SJCRH30 (cell line): ENCODE results near the gene SLC39A11. TPM values are rescaled to one million over a fixed set of nuclear protein-coding genes. Genes with fewer than 3 reads are reported as not detected.
"Not testable (repeated sequence)": the region's sequence is repeated elsewhere in the genome, so short reads cannot be mapped to it uniquely, and the experiment has no call there.

ENCODE experiments used
- DNase-seq, 2 experiments: peaks; one replicate each; pipeline ENCODE4 v3.0.0-alpha.2; 2015 to 2020
- H3K27ac ChIP-seq: fragments of 250-450 bp; sonication (Bioruptor Pico); 2 replicates; pipeline ENCODE4 v1.5.1; 2020; ENCODE audit warnings: mild to moderate bottlenecking, moderate library complexity
- H3K27me3 ChIP-seq: fragments of 250-450 bp; sonication (Bioruptor Pico); 2 replicates; pipeline ENCODE4 v1.5.1; 2020; ENCODE audit warnings: mild to moderate bottlenecking, moderate library complexity
- H3K36me3 ChIP-seq: fragments of 250-450 bp; sonication (Bioruptor Pico); 2 replicates; pipeline ENCODE4 v1.5.1; 2020; ENCODE audit warnings: mild to moderate bottlenecking, moderate library complexity
- H3K4me1 ChIP-seq: fragments of 250-450 bp; sonication (Bioruptor Pico); 2 replicates; pipeline ENCODE4 v1.5.1; 2020; ENCODE audit warnings: mild to moderate bottlenecking, moderate library complexity
- H3K4me3 ChIP-seq: fragments of 250-450 bp; sonication (Bioruptor Pico); 2 replicates; pipeline ENCODE4 v1.5.1; 2020; ENCODE audit warnings: mild to moderate bottlenecking, moderate library complexity
- H3K9me3 ChIP-seq: fragments of 250-450 bp; sonication (Bioruptor Pico); replicated peaks from 2 replicates; pipeline ENCODE4 v1.5.1; 2020; ENCODE audit warnings: mild to moderate bottlenecking, moderate library complexity
- total RNA-seq: library from RNA; depleted of rRNA; stranded (reverse); fragments of >200 nt; shearing (Covaris generic); gene quantifications from 2 replicates; pipeline ENCODE4 v1.2.3, GENCODE V29; 2014

Gene SLC39A11
- total RNA-seq, 1 experiment from 2014 or later: 9.3 TPM

GRCh38 chr17:72926171-72926570 lies 166.3 kb downstream of the SLC39A11 start:
- Histone ChIP-seq H3K27ac (no peak overlapping the region), H3K4me1 (no peaks in the 10 kb centered on the region), H3K4me3 (no peak overlapping the region), H3K27me3 (no peaks in the 10 kb centered on the region), H3K9me3 (0 out of 2 replicates have a peak, but pooled peaks cover 2% of the 10 kb centered on the region), H3K36me3 (no peaks in the 10 kb centered on the region)
- no peak for DNase-seq

GRCh38 chr17:72924196-72924595 lies 168.3 kb downstream of the SLC39A11 start:
- DNase-seq: no peak
- H3K9me3 ChIP-seq: 0 out of 2 replicates have a peak, but pooled peaks cover 2% of the 10 kb centered on the region

GRCh38 chr17:72922219-72922618 lies 170.3 kb downstream of the SLC39A11 start:
- Histone ChIP-seq H3K27me3 (no peaks in the 10 kb centered on the region), H3K4me1 (no peaks in the 10 kb centered on the region), H3K9me3 (0 out of 2 replicates have a peak, but pooled peaks cover 2% of the 10 kb centered on the region), H3K27ac (no peak overlapping the region), H3K36me3 (no peaks in the 10 kb centered on the region), H3K4me3 (no peak overlapping the region)
- DNase-seq: no peak

More at GRCh38 chr17:72924196-72924595, 168.3 kb downstream of the SLC39A11 start:
- no peaks in the 10 kb centered on the region for H3K4me1 ChIP-seq
- no peak overlapping the region for H3K4me3 ChIP-seq
- no peaks in the 10 kb centered on the region for H3K36me3 ChIP-seq
- H3K27me3 ChIP-seq: no peaks in the 10 kb centered on the region
- no peak overlapping the region for H3K27ac ChIP-seq

- no peaks in the 10 kb centered on the region for H3K27me3 ChIP-seq
- H3K4me1 ChIP-seq: no peaks in the 10 kb centered on the region
- no peaks in the 10 kb centered on the region for H3K36me3 ChIP-seq
- H3K9me3 ChIP-seq: 0 out of 2 replicates have a peak, but pooled peaks cover 2% of the 10 kb centered on the region
- H3K4me3 ChIP-seq: no peak overlapping the region
- DNase-seq: no peak
- H3K27ac ChIP-seq: no peak overlapping the region
These were observed 171.0 kb downstream of the SLC39A11 start for GRCh38 chr17:72921347-72922054.

- Histone ChIP-seq H3K27ac (no peak overlapping the region), H3K9me3 (0 out of 2 replicates have a peak, but pooled peaks cover 2% of the 10 kb centered on the region), H3K4me3 (no peak overlapping the region), H3K4me1 (no peaks in the 10 kb centered on the region), H3K27me3 (no peaks in the 10 kb centered on the region), H3K36me3 (no peaks in the 10 kb centered on the region)
- DNase-seq: no peak
These were observed 172.0 kb downstream of the SLC39A11 start for GRCh38 chr17:72920513-72920912.

- 0 out of 2 replicates have a peak, but pooled peaks cover 2% of the 10 kb centered on the region for H3K9me3 ChIP-seq
These were observed 175.5 kb downstream of the SLC39A11 start for GRCh38 chr17:72916991-72917390.

GRCh38 chr17:72915625-72916081 lies 176.8 kb downstream of the SLC39A11 start:
- Histone ChIP-seq H3K27ac (no peak overlapping the region), H3K27me3 (no peaks in the 10 kb centered on the region), H3K4me3 (no peak overlapping the region), H3K4me1 (no peaks in the 10 kb centered on the region), H3K36me3 (no peaks in the 10 kb centered on the region), H3K9me3 (no peaks in the 10 kb centered on the region)
- no peak for DNase-seq

More at GRCh38 chr17:72916991-72917390, 175.5 kb downstream of the SLC39A11 start:
- H3K36me3 ChIP-seq: no peaks in the 10 kb centered on the region
- H3K27ac ChIP-seq: no peak overlapping the region
- no peak overlapping the region for H3K4me3 ChIP-seq
- DNase-seq: peak; percentile 10 to 17
- no peaks in the 10 kb centered on the region for H3K4me1 ChIP-seq
- no peaks in the 10 kb centered on the region for H3K27me3 ChIP-seq

- Histone ChIP-seq H3K9me3 (no peaks in the 10 kb centered on the region), H3K36me3 (no peaks in the 10 kb centered on the region), H3K27ac (no peak overlapping the region), H3K4me3 (no peak overlapping the region), H3K27me3 (no peaks in the 10 kb centered on the region), H3K4me1 (no peaks in the 10 kb centered on the region)
- no peak for DNase-seq
These were observed 179.3 kb downstream of the SLC39A11 start for GRCh38 chr17:72913142-72913682.

GRCh38 chr17:72906306-72906705 lies 186.2 kb downstream of the SLC39A11 start:
- DNase-seq: no peak
- H3K36me3 ChIP-seq: no peaks in the 10 kb centered on the region
- H3K4me3 ChIP-seq: no peak overlapping the region
- no peaks in the 10 kb centered on the region for H3K9me3 ChIP-seq
- H3K4me1 ChIP-seq: no peaks in the 10 kb centered on the region
- H3K27ac ChIP-seq: no peak overlapping the region
- no peaks in the 10 kb centered on the region for H3K27me3 ChIP-seq

GRCh38 chr17:72903522-72903921 lies 189.0 kb downstream of the SLC39A11 start:
- H3K27ac ChIP-seq: no peak overlapping the region
- H3K36me3 ChIP-seq: no peaks in the 10 kb centered on the region
- no peak for DNase-seq

GRCh38 chr17:72901657-72902056 lies 190.8 kb downstream of the SLC39A11 start:
- no peaks in the 10 kb centered on the region for H3K4me1 ChIP-seq
- H3K27ac ChIP-seq: no peak overlapping the region
- H3K27me3 ChIP-seq: no peaks in the 10 kb centered on the region; the same call in 1 of the 2 replicates
- H3K4me3 ChIP-seq: no peak overlapping the region
- no peaks in the 10 kb centered on the region for H3K9me3 ChIP-seq
- no peak for DNase-seq
- H3K36me3 ChIP-seq: no peaks in the 10 kb centered on the region

More at GRCh38 chr17:72903522-72903921, 189.0 kb downstream of the SLC39A11 start:
- Histone ChIP-seq H3K4me3 (no peak overlapping the region), H3K4me1 (no peaks in the 10 kb centered on the region), H3K27me3 (no peaks in the 10 kb centered on the region), H3K9me3 (no peaks in the 10 kb centered on the region)

GRCh38 chr17:72901083-72901482 lies 191.4 kb downstream of the SLC39A11 start:
- Histone ChIP-seq H3K4me1 (no peaks in the 10 kb centered on the region), H3K9me3 (no peaks in the 10 kb centered on the region), H3K36me3 (no peaks in the 10 kb centered on the region), H3K27ac (no peak overlapping the region), H3K27me3 (no peaks in the 10 kb centered on the region; the same call in 1 of the 2 replicates), H3K4me3 (no peak overlapping the region)
- DNase-seq: no peak

GRCh38 chr17:72900654-72900971 lies 191.9 kb downstream of the SLC39A11 start:
- H3K27me3 ChIP-seq: no peaks in the 10 kb centered on the region; the same call in 1 of the 2 replicates
- H3K9me3 ChIP-seq: no peaks in the 10 kb centered on the region
- no peaks in the 10 kb centered on the region for H3K36me3 ChIP-seq
- DNase-seq: no peak
- no peak overlapping the region for H3K4me3 ChIP-seq
- no peaks in the 10 kb centered on the region for H3K4me1 ChIP-seq
- no peak overlapping the region for H3K27ac ChIP-seq

GRCh38 chr17:72898725-72899124 lies 193.8 kb downstream of the SLC39A11 start:
- no peak for DNase-seq
- Histone ChIP-seq H3K27ac (no peak overlapping the region), H3K27me3 (no peaks in the 10 kb centered on the region; the same call in 1 of the 2 replicates), H3K36me3 (no peaks in the 10 kb centered on the region), H3K4me1 (no peaks in the 10 kb centered on the region), H3K9me3 (no peaks in the 10 kb centered on the region), H3K4me3 (no peak overlapping the region)

- not testable (repeated sequence) for H3K9me3 ChIP-seq, H3K4me3 ChIP-seq, H3K4me1 ChIP-seq, H3K27me3 ChIP-seq, H3K27ac ChIP-seq, H3K36me3 ChIP-seq, DNase-seq
These were observed 196.2 kb downstream of the SLC39A11 start for GRCh38 chr17:72896288-72896687.
